Ishikawa (cell line): ENCODE measurements around the gene WDR4.
A peak's percentile ranks its signal among the peaks of the same experiment; 100 is the strongest.

ENCODE experiments used
- CEBPB ChIP-seq: IDR thresholded peaks from 2 replicates; pipeline ENCODE4 v1.6.1; 2012
- EP300 ChIP-seq: IDR thresholded peaks from 2 replicates; pipeline ENCODE4 v1.6.1; 2012; ENCODE audit warnings: borderline replicate concordance
- MAX ChIP-seq: IDR thresholded peaks from 2 replicates; pipeline ENCODE4 v1.6.1; 2012
- REST ChIP-seq: IDR thresholded peaks from 2 replicates; pipeline ENCODE4 v1.6.1; 2012; ENCODE audit warnings: low read depth, mild to moderate bottlenecking
- TAF1 ChIP-seq: IDR thresholded peaks from 2 replicates; pipeline ENCODE4 v1.6.1; 2012; ENCODE audit warnings: low read depth, mild to moderate bottlenecking
- TCF12 ChIP-seq: IDR thresholded peaks from 2 replicates; pipeline ENCODE4 v1.6.1; 2012; ENCODE audit warnings: low read depth
- USF1 ChIP-seq: IDR thresholded peaks from 2 replicates; pipeline ENCODE4 v1.6.1; 2012
- YY1 ChIP-seq: IDR thresholded peaks from 2 replicates; pipeline ENCODE4 v1.6.1; 2012; ENCODE audit warnings: low read depth

- TF ChIP-seq TAF1, result peak; percentile 92
- peak; percentile 66 for TF ChIP-seq TCF12
- TF ChIP-seq YY1, result peak; percentile 89
- TF ChIP-seq EP300, result no peak; the same call in 1 of the 2 replicates
- no peak for TF ChIP-seq CEBPB
- TF ChIP-seq REST, result 0 out of 2 replicates have a peak, but pooled peaks have one; percentile 8
- peak; percentile 98 for TF ChIP-seq MAX
- TF ChIP-seq USF1, result peak; percentile 96
Measured at GRCh38 chr21:42878993-42879787, at the start of gene WDR4.
